ENCODE measurements around the gene DYTN.

- TF ChIP-seq EZH2 (IDR thresholded peaks at IDR 0.05; ENCODE audit: insufficient read depth, poor library complexity, severe bottlenecking), result no peak
- no peak for TF ChIP-seq EZH2phosphoT487 (IDR thresholded peaks at IDR 0.05; ENCODE audit: insufficient read depth, low read depth)
These were observed 52.9 kb downstream of the DYTN start for GRCh38 chr2:206665251-206665650.
